ENCODE results near the gene IQSEC1. TPM values are rescaled to one million over a fixed set of nuclear protein-coding genes. Genes with fewer than 3 reads are reported as not detected.

IQSEC1 gene
- total and polyA plus RNA-seq, 2 donors (not counting 3 experiments of a cell fraction or from before 2014, with no cell fraction given), result 5.2 to 18.0 TPM

GRCh38 chr3:12968541-12968940 lies 104.7 kb downstream of the IQSEC1 start:
- no peak for FAIRE-seq
- no peak overlapping the region for H3K4me3 ChIP-seq (replicated peaks in 1 of 3; ENCODE audit: insufficient read depth in 1 of 3, low read depth in 1 of 3, low read length in 3 of 3)

More at GRCh38 chr3:12968541-12968940, 104.7 kb downstream of the IQSEC1 start:
- Histone ChIP-seq H3K79me2 (ENCODE audit: control insufficient read depth, insufficient read depth, low read length) (peaks cover 11% of the 10 kb centered on the region), H3K36me3 (ENCODE audit: control insufficient read depth in 2 of 2, extremely low read depth in 1 of 2, insufficient read depth in 2 of 2, low read length in 2 of 2) (no peaks in the 10 kb centered on the region), H3K9me1 (replicated peaks; ENCODE audit: control insufficient read depth, extremely low read depth, insufficient read depth, low read length) (no peaks in the 10 kb centered on the region), H3K9ac (replicated peaks; ENCODE audit: extremely low read depth, insufficient read depth, low read length) (no peak overlapping the region), H3K27me3 (ENCODE audit: control insufficient read depth in 2 of 2, insufficient read depth in 2 of 2, low read length in 2 of 2) (peaks cover 11 to 16% of the 10 kb centered on the region in 2 experiments), H2AFZ (ENCODE audit: low read depth, low read length) (no peak overlapping the region), H3K27ac (ENCODE audit: insufficient read depth, low read depth, low read length) (no peak overlapping the region), H3K9me3 (replicated peaks; ENCODE audit: control insufficient read depth, insufficient read depth, low read length) (no peaks in the 10 kb centered on the region), H3K4me2 (ENCODE audit: insufficient read depth, low read length) (no peak overlapping the region), H3K4me1 (ENCODE audit: control insufficient read depth, extremely low read depth, insufficient read depth, low read length) (peaks cover 26% of the 10 kb centered on the region), H4K20me1 (replicated peaks; ENCODE audit: control insufficient read depth, extremely low read depth, insufficient read depth, low read length) (no peaks in the 10 kb centered on the region)
- intact Hi-C loops (cut with micrococcal nuclease) (loop anchor here (5.0 kb wide), 1 partner anchor 46 kb away; no protein-coding TSS in a partner anchor), dilution Hi-C loops (cut with MboI; ENCODE audit: extremely low pct_ligation_motif_present, low sequenced_read_pairs) (no loop called here)
- POLR2A ChIA-PET, result no interaction called here
- no TSS peak for BruUV-seq (replicated peaks)
- CTCF ChIA-PET, result interaction anchor here (0.8 kb wide), 1 partner anchor 16 kb away, joined by 4 read pairs; no protein-coding TSS in a partner anchor
- TF ChIP-seq EZH2 (IDR thresholded peaks at IDR 0.05; ENCODE audit: borderline replicate concordance, low read depth, low read length, severe bottlenecking), result no peak
- TF ChIP-seq MAX (IDR thresholded peaks at IDR 0.05; ENCODE audit: insufficient read depth, insufficient read length), result no peak
- TF ChIP-seq FOS (IDR thresholded peaks at IDR 0.05; ENCODE audit: borderline replicate concordance, insufficient read depth, low read length), result no peak
- no peak for TF ChIP-seq GATA2 (IDR thresholded peaks at IDR 0.05; ENCODE audit: insufficient read depth, insufficient read length, low read depth, low read length)
- TF ChIP-seq CTCF (IDR thresholded peaks at IDR 0.05; ENCODE audit: extremely low read depth in 1 of 2, insufficient read depth in 1 of 2, low read depth in 1 of 2, low read length in 2 of 2), result no peak
- no peak for TF ChIP-seq JUN (IDR thresholded peaks at IDR 0.05; ENCODE audit: borderline replicate concordance, insufficient read depth, insufficient read length, low read depth)
- TF ChIP-seq POLR2AphosphoS5 (IDR thresholded peaks at IDR 0.05; ENCODE audit: insufficient read depth, low read depth, low read length), result no peak
- TF ChIP-seq POLR2A (IDR thresholded peaks at IDR 0.05; ENCODE audit: low read depth, low read length), result no peak
- TF ChIP-seq MYC (IDR thresholded peaks at IDR 0.05; ENCODE audit: low read depth, low read length), result no peak
- no peak for DNase-seq (ENCODE audit: low read depth, low spot score)
